ENCODE data around the gene JAZF1. TPM values are rescaled to one million over a fixed set of nuclear protein-coding genes. Genes with fewer than 3 reads are reported as not detected.

JAZF1 gene
- total and polyA plus RNA-seq, 9 of the 15 experiments (the other 6 are each of a cell fraction or from before 2014, with no cell fraction given), result 0.04 to 0.64 (median 0.11) TPM; not detected in 3

DNA sequence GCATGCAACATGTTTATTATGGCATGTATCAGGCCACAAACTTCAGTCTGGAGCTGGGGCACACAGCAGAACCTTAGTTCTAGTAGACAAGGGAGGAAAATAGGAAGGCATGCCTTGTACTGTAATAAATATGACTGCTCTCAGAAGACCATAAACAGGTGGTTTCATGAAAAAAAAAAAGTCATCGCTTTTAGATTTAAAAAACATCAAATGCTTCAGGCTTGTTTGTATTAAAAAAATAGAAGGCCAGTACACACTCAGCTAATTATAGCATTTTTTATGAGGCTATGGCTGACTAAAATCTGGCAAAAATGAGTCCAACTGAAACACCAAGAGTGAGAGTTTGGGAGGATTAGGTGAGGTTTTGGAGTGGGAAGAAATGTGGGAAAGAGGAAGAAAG, 204.1 kb downstream of the JAZF1 start:
- intact Hi-C loops (cut with micrococcal nuclease), result no loop called here
- no TSS peak for BruUV-seq (replicated peaks)
- H3K9me3 ChIP-seq (replicated peaks; ENCODE audit: control insufficient read depth, insufficient read depth, low read depth, low read length), result no peaks in the 10 kb centered on the region
- WGBS (ENCODE audit: insufficient coverage, low coverage, missing lambda C conversion rate), result 0% methylated on average over 1 of the region's 1 CpG
- no peaks in the 10 kb centered on the region for H3K79me2 ChIP-seq (ENCODE audit: control insufficient read depth, insufficient read depth, low read length)
- H3K4me1 ChIP-seq (replicated peaks in 1 of 2; ENCODE audit: control insufficient read depth in 2 of 2, insufficient read depth in 2 of 2, low read length in 2 of 2), result no peaks in the 10 kb centered on the region
- no peak overlapping the region for H2AFZ ChIP-seq (ENCODE audit: low read depth, low read length)
- no peak overlapping the region for H3K9ac ChIP-seq (ENCODE audit: insufficient read depth in 1 of 2, low read depth in 2 of 2, low read length in 2 of 2)
- no peaks in the 10 kb centered on the region for H4K20me1 ChIP-seq (replicated peaks; ENCODE audit: control insufficient read depth, insufficient read depth, low read length)
- H3K4me2 ChIP-seq (ENCODE audit: insufficient read depth, low read length), result no peak overlapping the region
- in situ Hi-C loops (cut with MboI), result no loop called here
- H3K36me3 ChIP-seq (ENCODE audit: control insufficient read depth, insufficient read depth, low read length), result no peaks in the 10 kb centered on the region
- H3K27me3 ChIP-seq (ENCODE audit: control insufficient read depth in 2 of 2, insufficient read depth in 2 of 2, low read length in 2 of 2), result peaks cover 0 to 7% of the 10 kb centered on the region in 2 experiments; a peak in 4 of 5 replicates
- TF ChIP-seq BMI1 (IDR thresholded peaks at IDR 0.05; ENCODE audit: low read length), result no peak
- no peak for TF ChIP-seq TARDBP (IDR thresholded peaks at IDR 0.05)
- no peak for TF ChIP-seq HNRNPH1 (optimal IDR thresholded peaks at IDR 0.05; ENCODE audit: low read depth, low read length)
- TF ChIP-seq FOXJ2 (tag; IDR thresholded peaks at IDR 0.05), result no peak
- ATAC-seq (no peak), DNase-seq (ENCODE audit: extremely low read depth in 1 of 4, low spot score in 3 of 4) (no peak), FAIRE-seq (no peak)
- ChIA-PET POLR2A (no interaction called here), CTCF (ENCODE audit: low intra/inter-chr PET ratio) (no interaction called here)
- H3K9me1 ChIP-seq (ENCODE audit: control insufficient read depth, insufficient read depth, low read length), result no peaks in the 10 kb centered on the region
- H3K27ac ChIP-seq (ENCODE audit: extremely low read depth, low read depth, low read length), result no peak overlapping the region
- no peak overlapping the region for H3K4me3 ChIP-seq

DNA sequence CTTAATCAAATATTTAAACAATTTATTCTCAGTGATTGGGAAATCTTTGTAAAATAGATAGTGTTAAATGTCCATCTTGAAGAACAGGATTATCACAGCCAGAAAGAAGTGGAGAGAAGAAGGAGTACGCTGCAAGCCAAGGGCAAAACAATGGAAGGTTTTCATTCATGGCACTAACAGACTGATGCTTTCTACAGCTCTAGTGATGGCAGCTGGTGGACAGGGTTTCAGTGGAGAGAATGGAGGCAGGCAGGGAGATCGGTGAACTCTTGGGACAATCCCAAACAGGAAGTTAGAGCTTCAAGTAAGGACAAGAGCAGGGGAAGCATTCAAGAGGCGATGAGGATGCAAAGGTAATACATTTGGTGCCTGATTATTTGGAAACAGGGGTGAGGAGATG, 207.0 kb downstream of the JAZF1 start:
- H3K4me3 ChIP-seq, result no peak overlapping the region
- H3K4me1 ChIP-seq (replicated peaks in 1 of 2; ENCODE audit: control insufficient read depth in 2 of 2, insufficient read depth in 2 of 2, low read length in 2 of 2), result no peaks in the 10 kb centered on the region
- no peak for FAIRE-seq
- no peak overlapping the region for H3K27ac ChIP-seq (ENCODE audit: extremely low read depth, low read depth, low read length)
- no peaks in the 10 kb centered on the region for H3K9me1 ChIP-seq (ENCODE audit: control insufficient read depth, insufficient read depth, low read length)
- no peaks in the 10 kb centered on the region for H3K9me3 ChIP-seq (replicated peaks; ENCODE audit: control insufficient read depth, insufficient read depth, low read depth, low read length)
- BruUV-seq (replicated peaks), result no TSS peak
- H2AFZ ChIP-seq (ENCODE audit: low read depth, low read length), result no peak overlapping the region
- DNase-seq (ENCODE audit: extremely low read depth in 1 of 4, low spot score in 3 of 4), result no peak
- WGBS (ENCODE audit: insufficient coverage, low coverage, missing lambda C conversion rate), result 5% methylated on average over 3 of the region's 3 CpGs
- no peaks in the 10 kb centered on the region for H3K79me2 ChIP-seq (ENCODE audit: control insufficient read depth, insufficient read depth, low read length)
- no peak for TF ChIP-seq MTA1 (IDR thresholded peaks at IDR 0.05; ENCODE audit: borderline replicate concordance)
- no peak for TF ChIP-seq RAD51 (IDR thresholded peaks at IDR 0.05; ENCODE audit: borderline replicate concordance, low read depth)
- no peak for TF ChIP-seq FOXJ3 (CRISPR knock-in tag; IDR thresholded peaks at IDR 0.05)
- no peak for TF ChIP-seq HDAC8 (tag; IDR thresholded peaks at IDR 0.05)
- no peak for TF ChIP-seq TCF3 (CRISPR knock-in tag; IDR thresholded peaks at IDR 0.05)
- TF ChIP-seq C11orf30 (IDR thresholded peaks at IDR 0.05; ENCODE audit: low read depth), result no peak
- no peak for TF ChIP-seq MEF2D (tag; conservative IDR thresholded peaks at IDR 0.05; ENCODE audit: low read depth)
- POLR2A ChIA-PET, result interaction anchor here (1.0 kb wide), 1 partner anchor 9 kb away, joined by 3 read pairs; no protein-coding TSS in a partner anchor
- no peaks in the 10 kb centered on the region for H3K36me3 ChIP-seq (ENCODE audit: control insufficient read depth, insufficient read depth, low read length)
- intact Hi-C loops (cut with micrococcal nuclease) (no loop called here), in situ Hi-C loops (cut with MboI) (no loop called here)
- CTCF ChIA-PET (ENCODE audit: low intra/inter-chr PET ratio), result no interaction called here
- no peak for ATAC-seq
- no peaks in the 10 kb centered on the region for H4K20me1 ChIP-seq (replicated peaks; ENCODE audit: control insufficient read depth, insufficient read depth, low read length)
- peaks cover 3 to 14% of the 10 kb centered on the region in 2 experiments; a peak in 4 of 5 replicates for H3K27me3 ChIP-seq (ENCODE audit: control insufficient read depth in 2 of 2, insufficient read depth in 2 of 2, low read length in 2 of 2)
- H3K4me2 ChIP-seq (ENCODE audit: insufficient read depth, low read length), result no peak overlapping the region
- H3K9ac ChIP-seq (ENCODE audit: insufficient read depth in 1 of 2, low read depth in 2 of 2, low read length in 2 of 2), result no peak overlapping the region

All from K562 (cell line).